ENCODE data around the gene RTL1. TPM values are rescaled to one million over a fixed set of nuclear protein-coding genes. Genes with fewer than 3 reads are reported as not detected.

The RTL1 gene
- total and polyA plus RNA-seq, 10 of the 15 experiments (the other 5 are each of a cell fraction or from before 2014, with no cell fraction given) = not detected

DNA sequence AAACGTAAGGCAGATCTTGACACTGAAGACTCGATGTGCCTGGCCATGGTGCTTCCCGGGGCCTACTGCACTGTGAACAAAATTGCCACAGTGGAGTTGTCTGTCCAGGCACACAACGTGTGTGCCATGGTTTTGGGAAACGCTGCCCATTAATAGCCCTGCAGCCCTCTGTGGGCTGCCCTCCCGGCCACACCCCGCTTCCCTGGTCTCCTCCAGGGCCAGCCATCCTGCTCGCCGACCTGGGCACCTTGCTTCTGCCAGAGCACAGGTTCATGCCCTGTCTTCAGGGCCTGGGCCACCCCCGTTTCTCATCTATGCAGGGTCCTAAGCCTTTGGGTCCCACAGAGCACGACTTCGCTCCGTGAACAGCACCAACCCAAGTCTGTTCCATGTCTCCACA lies 58.7 kb downstream of the RTL1 start:
- TF ChIP-seq SMARCA5 (IDR thresholded peaks at IDR 0.05) (no peak), IKZF2 (IDR thresholded peaks at IDR 0.05) (no peak), FOXM1 (IDR thresholded peaks at IDR 0.05; ENCODE audit: low read depth, low read length) (no peak), KLF5 (IDR thresholded peaks at IDR 0.05; ENCODE audit: partially characterized antibody) (no peak), DPF2 (IDR thresholded peaks at IDR 0.05) (no peak), RAD51 (IDR thresholded peaks at IDR 0.05) (no peak), SRF (IDR thresholded peaks at IDR 0.05; ENCODE audit: low read depth in 2 of 2, low read length in 2 of 2) (no peak), ZNF274 (IDR thresholded peaks at IDR 0.05; ENCODE audit: insufficient read depth, insufficient read length) (no peak), JUNB (IDR thresholded peaks at IDR 0.05) (no peak), NFYB (IDR thresholded peaks at IDR 0.05; ENCODE audit: insufficient read depth, low read depth, low read length) (no peak), ASH2L (IDR thresholded peaks at IDR 0.05; ENCODE audit: borderline replicate concordance, low read depth) (no peak), ZNF384 (IDR thresholded peaks at IDR 0.05; ENCODE audit: borderline replicate concordance, low read depth, low read length) (no peak), POLR2A (IDR thresholded peaks at IDR 0.05; ENCODE audit: low read depth, low read length) (no peak)
- TF ChIP-seq, protein P1, sequence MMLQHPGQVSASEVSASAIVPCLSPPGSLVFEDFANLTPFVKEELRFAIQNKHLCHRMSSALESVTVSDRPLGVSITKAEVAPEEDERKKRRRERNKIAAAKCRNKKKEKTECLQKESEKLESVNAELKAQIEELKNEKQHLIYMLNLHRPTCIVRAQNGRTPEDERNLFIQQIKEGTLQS (IDR thresholded peaks at IDR 0.05; ENCODE audit: borderline replicate concordance, extremely low read depth, low read depth, low read length) = no peak
- ATAC-seq = no peak
- CTCF ChIA-PET = no interaction called here

More for the DNA sequence above, 58.7 kb downstream of the RTL1 start:
- RAD21 ChIA-PET (ENCODE audit: unreplicated experiment) = no interaction called here
- Histone ChIP-seq H3K36me3 (ENCODE audit: control insufficient read depth in 2 of 2, insufficient read depth in 2 of 2, low read length in 1 of 2) (no peaks in the 10 kb centered on the region), H2AFZ (ENCODE audit: control insufficient read depth, low read depth, low read length) (no peak overlapping the region), H3K4me2 (ENCODE audit: control insufficient read depth, insufficient read depth) (no peak overlapping the region), H3K79me2 (ENCODE audit: control insufficient read depth, insufficient read depth, low read length) (no peaks in the 10 kb centered on the region), H3K4me1 (ENCODE audit: control insufficient read depth, insufficient read depth, low read length) (no peaks in the 10 kb centered on the region), H3K4me3 (no peak overlapping the region), H3K9me3 (replicated peaks; ENCODE audit: control insufficient read depth, insufficient read depth, low read length) (no peaks in the 10 kb centered on the region), H3K9ac (ENCODE audit: control insufficient read depth, insufficient read depth, low read length) (no peak overlapping the region), H3K27ac (ENCODE audit: control insufficient read depth, insufficient read depth) (no peak overlapping the region), H4K20me1 (ENCODE audit: control insufficient read depth, insufficient read depth) (no peaks in the 10 kb centered on the region), H3K27me3 (replicated peaks in 1 of 2; ENCODE audit: control insufficient read depth in 2 of 2, insufficient read depth in 2 of 2, low read length in 1 of 2) (no peaks in the 10 kb centered on the region)
- 41% methylated on average over 13 of the region's 13 CpGs for WGBS (ENCODE audit: insufficient coverage, insufficient replicate concordance, low lambda C conversion rate, missing lambda C conversion rate)
- POLR2A ChIA-PET = no interaction called here
- FAIRE-seq = no peak
- in situ Hi-C loops (cut with MboI) = no loop called here
- intact Hi-C loops (cut with micrococcal nuclease; ENCODE audit: unreplicated experiment) = no loop called here
- SMC1A ChIA-PET (ENCODE audit: uncharacterized antibody, unreplicated experiment) = no interaction called here
- DNase-seq (ENCODE audit: low read depth, low spot score) = no peak
- no TSS peak for BruUV-seq (replicated peaks)

All from GM12878 (cell line).